Measurements from ENCODE around the gene ASCL5.

ASCL5 gene

GRCh38 chr1:201092738-201093137 is 34.2 kb downstream of the ASCL5 start:
- Histone ChIP-seq H3K36me3 (ENCODE audit: control insufficient read depth, low read length) (no peaks in the 10 kb centered on the region), H3F3A (ENCODE audit: control insufficient read depth, insufficient read depth) (no peaks in the 10 kb centered on the region), H3K27me3 (ENCODE audit: control insufficient read depth, low read length) (peaks cover 18% of the 10 kb centered on the region; the same call in 1 of the 2 replicates), H3K4me3 (ENCODE audit: low read length) (no peak overlapping the region), H3K27ac (ENCODE audit: low read depth, low read length) (no peak overlapping the region), H3K9me2 (replicated peaks; ENCODE audit: control insufficient read depth, low read length) (no peaks in the 10 kb centered on the region), H3K79me2 (ENCODE audit: control insufficient read depth, low read length) (no peaks in the 10 kb centered on the region), H3K9me3 (ENCODE audit: control insufficient read depth, insufficient read depth, low read length) (no peaks in the 10 kb centered on the region), H4K20me1 (ENCODE audit: control insufficient read depth, insufficient read depth, low read depth, low read length) (no peaks in the 10 kb centered on the region), H3K4me2 (ENCODE audit: low read length) (no peak overlapping the region), H3K4me1 (ENCODE audit: control insufficient read depth, low read length) (no peaks in the 10 kb centered on the region)
- no peak for TF ChIP-seq EZH2phosphoT487 (IDR thresholded peaks at IDR 0.05; ENCODE audit: borderline replicate concordance, low read length)
- TF ChIP-seq CTCF (IDR thresholded peaks at IDR 0.05; ENCODE audit: low read depth, low read length, poor library complexity, severe bottlenecking), result no peak

GRCh38 chr1:201091256-201091655 is 35.7 kb downstream of the ASCL5 start:
- H3K79me2 ChIP-seq (ENCODE audit: control insufficient read depth, low read length), result no peaks in the 10 kb centered on the region
- no peak for TF ChIP-seq EZH2phosphoT487 (IDR thresholded peaks at IDR 0.05; ENCODE audit: borderline replicate concordance, low read length)
- TF ChIP-seq CTCF (IDR thresholded peaks at IDR 0.05; ENCODE audit: low read depth, low read length, poor library complexity, severe bottlenecking), result no peak
- H3K27me3 ChIP-seq (ENCODE audit: control insufficient read depth, low read length), result peaks cover 20% of the 10 kb centered on the region; the same call in 1 of the 2 replicates

GRCh38 chr1:201090541-201090940 is 36.4 kb downstream of the ASCL5 start:
- TF ChIP-seq CTCF (IDR thresholded peaks at IDR 0.05; ENCODE audit: low read depth, low read length, poor library complexity, severe bottlenecking), result no peak
- TF ChIP-seq EZH2phosphoT487 (IDR thresholded peaks at IDR 0.05; ENCODE audit: borderline replicate concordance, low read length), result no peak
- H3K4me2 ChIP-seq (ENCODE audit: low read length), result no peak overlapping the region
- H3K27me3 ChIP-seq (ENCODE audit: control insufficient read depth, low read length), result peaks cover 22% of the 10 kb centered on the region; the same call in 1 of the 2 replicates
- H3K4me1 ChIP-seq (ENCODE audit: control insufficient read depth, low read length), result no peaks in the 10 kb centered on the region
- H3K79me2 ChIP-seq (ENCODE audit: control insufficient read depth, low read length), result no peaks in the 10 kb centered on the region
- no peak overlapping the region for H3K27ac ChIP-seq (ENCODE audit: low read depth, low read length)
- H3K4me3 ChIP-seq (ENCODE audit: low read length), result no peak overlapping the region
- H3K36me3 ChIP-seq (ENCODE audit: control insufficient read depth, low read length), result no peaks in the 10 kb centered on the region
- no peaks in the 10 kb centered on the region for H3F3A ChIP-seq (ENCODE audit: control insufficient read depth, insufficient read depth)
- no peaks in the 10 kb centered on the region for H3K9me2 ChIP-seq (replicated peaks; ENCODE audit: control insufficient read depth, low read length)
- no peaks in the 10 kb centered on the region for H3K9me3 ChIP-seq (ENCODE audit: control insufficient read depth, insufficient read depth, low read length)
- H4K20me1 ChIP-seq (ENCODE audit: control insufficient read depth, insufficient read depth, low read depth, low read length), result no peaks in the 10 kb centered on the region

More at GRCh38 chr1:201091256-201091655, 35.7 kb downstream of the ASCL5 start:
- Histone ChIP-seq H3K9me2 (replicated peaks; ENCODE audit: control insufficient read depth, low read length) (no peaks in the 10 kb centered on the region), H3K4me2 (ENCODE audit: low read length) (no peak overlapping the region), H4K20me1 (ENCODE audit: control insufficient read depth, insufficient read depth, low read depth, low read length) (no peaks in the 10 kb centered on the region), H3F3A (ENCODE audit: control insufficient read depth, insufficient read depth) (no peaks in the 10 kb centered on the region), H3K36me3 (ENCODE audit: control insufficient read depth, low read length) (no peaks in the 10 kb centered on the region), H3K27ac (ENCODE audit: low read depth, low read length) (no peak overlapping the region), H3K4me3 (ENCODE audit: low read length) (no peak overlapping the region), H3K4me1 (ENCODE audit: control insufficient read depth, low read length) (no peaks in the 10 kb centered on the region), H3K9me3 (ENCODE audit: control insufficient read depth, insufficient read depth, low read length) (no peaks in the 10 kb centered on the region)
